Body of pancreas (tissue), 4 donors: ENCODE data around the gene TAS2R46.

Source experiments
- POLR2A ChIP-seq, 3 donors: fragments of 450-650 bp; IDR thresholded peaks; one replicate each; pipeline ENCODE4 v1.6.1; 2016; ENCODE audit warnings: antibody characterized with exemption in 3 of 3, mild to moderate bottlenecking in 2 of 3
- TF ChIP-seq, protein P1 (sequence below), 7 experiments: fragments of 450-650 bp in 4 of 7; fragments of 200-600 bp in 3 of 7; sonication (generic) in 3 of 7; IDR thresholded peaks; one replicate each; pipeline ENCODE4 v1.5.1; 2016 to 2019; ENCODE audit warnings: antibody characterized with exemption in 7 of 7

DNA sequence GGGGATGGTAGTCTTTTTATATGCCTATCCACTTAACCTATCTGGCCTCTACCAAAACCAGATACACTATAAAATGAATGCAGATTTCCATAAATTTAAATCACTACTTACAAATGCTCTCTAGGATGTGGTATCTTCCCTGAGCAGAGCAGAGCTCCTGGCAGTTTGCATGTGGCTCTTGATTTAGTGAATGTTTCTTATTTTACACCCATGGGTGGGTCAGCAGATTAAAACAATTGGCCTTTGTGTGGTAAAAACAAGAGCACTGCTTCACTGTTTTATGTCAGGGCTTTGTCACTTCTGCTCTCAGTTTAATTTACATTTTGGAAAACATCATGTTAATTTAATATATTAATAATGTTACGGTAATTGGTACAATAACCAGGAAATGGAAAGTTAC lies 45.2 kb downstream of the TAS2R46 start:
- TF ChIP-seq POLR2A (IDR thresholded peaks at IDR 0.05) = no peak
- TF ChIP-seq, protein P1, sequence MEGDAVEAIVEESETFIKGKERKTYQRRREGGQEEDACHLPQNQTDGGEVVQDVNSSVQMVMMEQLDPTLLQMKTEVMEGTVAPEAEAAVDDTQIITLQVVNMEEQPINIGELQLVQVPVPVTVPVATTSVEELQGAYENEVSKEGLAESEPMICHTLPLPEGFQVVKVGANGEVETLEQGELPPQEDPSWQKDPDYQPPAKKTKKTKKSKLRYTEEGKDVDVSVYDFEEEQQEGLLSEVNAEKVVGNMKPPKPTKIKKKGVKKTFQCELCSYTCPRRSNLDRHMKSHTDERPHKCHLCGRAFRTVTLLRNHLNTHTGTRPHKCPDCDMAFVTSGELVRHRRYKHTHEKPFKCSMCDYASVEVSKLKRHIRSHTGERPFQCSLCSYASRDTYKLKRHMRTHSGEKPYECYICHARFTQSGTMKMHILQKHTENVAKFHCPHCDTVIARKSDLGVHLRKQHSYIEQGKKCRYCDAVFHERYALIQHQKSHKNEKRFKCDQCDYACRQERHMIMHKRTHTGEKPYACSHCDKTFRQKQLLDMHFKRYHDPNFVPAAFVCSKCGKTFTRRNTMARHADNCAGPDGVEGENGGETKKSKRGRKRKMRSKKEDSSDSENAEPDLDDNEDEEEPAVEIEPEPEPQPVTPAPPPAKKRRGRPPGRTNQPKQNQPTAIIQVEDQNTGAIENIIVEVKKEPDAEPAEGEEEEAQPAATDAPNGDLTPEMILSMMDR (IDR thresholded peaks at IDR 0.05) = no peak
